Calu3 (cell line): ENCODE results near the gene B4GALT7. TPM values are rescaled to one million over a fixed set of nuclear protein-coding genes. Genes with fewer than 3 reads are reported as not detected.
A peak's percentile ranks its signal among the peaks of the same experiment; 100 is the strongest.

Experiments used
- BruUV-seq: library from RNA; stranded (reverse); fragments of 400-500 nt; replicated peaks from 2 replicates; lab custom pipeline; 2021; lab: Mats Ljungman, UMichigan
- CTCF ChIA-PET: fragments of 300-600 bp; sonication (Branson Sonifier 250); formaldehyde crosslinking; loops from one replicate; lab custom pipeline; 2022; ENCODE audit warnings: antibody characterized with exemption; lab: Charles Lee
- DNase-seq: peaks from one replicate; pipeline ENCODE4 v3.0.0; 2022
- H3K27ac Mint-ChIP-seq: one replicate; pipeline ENCODE4 v1.8.0; 2022; ENCODE audit warnings: mixed read lengths; ENCODE audit not compliant: unreplicated experiment
- H3K27me3 Mint-ChIP-seq: one replicate; pipeline ENCODE4 v1.8.0; 2022; ENCODE audit warnings: mixed read lengths; ENCODE audit not compliant: unreplicated experiment
- H3K36me3 Mint-ChIP-seq: one replicate; pipeline ENCODE4 v1.8.0; 2022; ENCODE audit warnings: mild to moderate bottlenecking, moderate library complexity, mixed read lengths; ENCODE audit not compliant: insufficient read depth, unreplicated experiment
- H3K4me1 Mint-ChIP-seq: one replicate; pipeline ENCODE4 v1.8.0; 2022; ENCODE audit warnings: mild to moderate bottlenecking, low read depth, mixed read lengths; ENCODE audit not compliant: unreplicated experiment
- H3K4me3 Mint-ChIP-seq: one replicate; pipeline ENCODE4 v1.8.0; 2022; ENCODE audit warnings: mild to moderate bottlenecking, low read depth, moderate library complexity, mixed read lengths; ENCODE audit not compliant: unreplicated experiment
- H3K9me3 Mint-ChIP-seq: one replicate; pipeline ENCODE4 v1.8.0; 2022; ENCODE audit warnings: low read depth, mixed read lengths; ENCODE audit not compliant: unreplicated experiment
- intact Hi-C: fragments of 100-400 bp; cut with micrococcal nuclease; formaldehyde crosslinking; loops from one replicate; pipeline ENCODE4 v1.10.0; 2022; ENCODE audit not compliant: unreplicated experiment
- total RNA-seq: library from RNA; stranded (reverse); gene quantifications from 2 replicates; pipeline ENCODE4 v1.2.3, GENCODE V29; 2022
- TF ChIP-seq, protein P1 (sequence below): fragments of 200-600 bp; IDR thresholded peaks from one replicate; pipeline ENCODE4 v1.8.0; 2022; ENCODE audit warnings: antibody characterized with exemption; ENCODE audit not compliant: unreplicated experiment

Gene B4GALT7
- total RNA-seq, 1 experiment from 2014 or later = 55.7 TPM

DNA sequence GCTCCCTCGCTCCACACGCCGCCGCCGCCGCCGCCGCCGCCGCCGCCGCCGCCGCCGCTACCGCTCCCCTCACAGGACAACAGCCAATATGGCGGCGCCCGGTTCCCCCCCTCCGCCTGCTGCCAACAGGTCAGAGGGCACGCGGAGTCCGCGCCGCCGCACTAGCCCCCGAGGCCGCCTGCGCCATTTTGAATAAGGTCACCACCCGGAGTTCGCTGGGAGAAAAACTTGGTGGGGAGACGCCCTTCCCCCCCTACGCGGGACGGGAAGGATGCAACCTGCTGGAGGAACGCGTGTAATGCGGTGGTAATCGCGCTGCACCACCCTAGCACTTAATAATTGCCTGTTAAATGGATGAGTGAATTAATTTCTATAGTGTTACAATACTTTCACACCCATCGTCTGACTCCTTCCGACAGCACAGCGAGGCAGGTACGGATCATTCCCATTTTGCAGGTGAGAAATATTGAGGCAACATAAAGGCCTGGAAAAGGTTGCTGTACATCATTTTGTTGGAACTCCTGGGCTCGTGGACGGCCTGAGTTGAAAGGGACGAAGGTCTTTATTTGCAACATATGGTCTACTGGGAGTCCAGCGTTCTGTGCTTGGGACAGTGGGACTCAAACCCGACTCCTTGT lies 45.3 kb upstream of the B4GALT7 start, which contains the start of gene FAM193B:
Gene FAM193B (minus strand): TSS at position 90 of the 638 bp plus-strand sequence. CDS start 105 bp downstream, outside the sequence.
- TSS peak; percentile 30 for BruUV-seq
- Mint-ChIP-seq H3K9me3 (no peaks in the 10 kb centered on the region), H3K27me3 (no peaks in the 10 kb centered on the region), H3K4me3 (peak within 1 kb of the TSS; percentile 88), H3K36me3 (peaks cover 30% of the 10 kb centered on the region), H3K27ac (peak within 1 kb of the TSS; percentile 35), H3K4me1 (peaks cover 25% of the 10 kb centered on the region)
- intact Hi-C loops = loop anchor here (5.0 kb wide), 1 partner anchor 38 kb away; the partner anchor contains the start of gene TMED9
- TF ChIP-seq, protein P1, sequence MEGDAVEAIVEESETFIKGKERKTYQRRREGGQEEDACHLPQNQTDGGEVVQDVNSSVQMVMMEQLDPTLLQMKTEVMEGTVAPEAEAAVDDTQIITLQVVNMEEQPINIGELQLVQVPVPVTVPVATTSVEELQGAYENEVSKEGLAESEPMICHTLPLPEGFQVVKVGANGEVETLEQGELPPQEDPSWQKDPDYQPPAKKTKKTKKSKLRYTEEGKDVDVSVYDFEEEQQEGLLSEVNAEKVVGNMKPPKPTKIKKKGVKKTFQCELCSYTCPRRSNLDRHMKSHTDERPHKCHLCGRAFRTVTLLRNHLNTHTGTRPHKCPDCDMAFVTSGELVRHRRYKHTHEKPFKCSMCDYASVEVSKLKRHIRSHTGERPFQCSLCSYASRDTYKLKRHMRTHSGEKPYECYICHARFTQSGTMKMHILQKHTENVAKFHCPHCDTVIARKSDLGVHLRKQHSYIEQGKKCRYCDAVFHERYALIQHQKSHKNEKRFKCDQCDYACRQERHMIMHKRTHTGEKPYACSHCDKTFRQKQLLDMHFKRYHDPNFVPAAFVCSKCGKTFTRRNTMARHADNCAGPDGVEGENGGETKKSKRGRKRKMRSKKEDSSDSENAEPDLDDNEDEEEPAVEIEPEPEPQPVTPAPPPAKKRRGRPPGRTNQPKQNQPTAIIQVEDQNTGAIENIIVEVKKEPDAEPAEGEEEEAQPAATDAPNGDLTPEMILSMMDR = no peak
- peak; percentile 98 for DNase-seq
- CTCF ChIA-PET = no interaction called here

DNA sequence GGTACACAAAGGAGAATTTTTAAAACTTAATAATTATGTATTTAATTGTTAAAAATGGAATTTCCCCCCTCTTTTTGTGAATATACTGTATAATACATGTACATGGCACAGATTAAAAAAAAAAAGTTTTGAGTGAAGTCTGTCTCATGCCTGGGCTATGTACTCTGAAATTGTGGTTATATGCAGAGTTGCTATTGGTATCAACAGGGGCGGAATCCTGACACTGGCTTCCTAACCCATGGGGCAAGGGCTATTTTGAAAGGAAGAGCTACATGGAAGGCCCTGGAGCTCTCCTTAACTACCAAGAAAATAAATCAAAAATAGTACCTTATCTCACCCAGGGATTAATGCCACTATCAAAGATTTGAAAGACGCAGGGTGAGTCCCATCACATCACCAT lies 44.7 kb upstream of the B4GALT7 start:
- H3K36me3 Mint-ChIP-seq = peaks cover 30% of the 10 kb centered on the region
- CTCF ChIA-PET = no interaction called here
- H3K27me3 Mint-ChIP-seq = no peaks in the 10 kb centered on the region
- H3K4me3 Mint-ChIP-seq = peak overlapping the region; percentile 88
- TF ChIP-seq, protein P1 = no peak
- H3K9me3 Mint-ChIP-seq = no peaks in the 10 kb centered on the region
- H3K4me1 Mint-ChIP-seq = peaks cover 27% of the 10 kb centered on the region
- intact Hi-C loops = loop anchor here (5.0 kb wide), 1 partner anchor 37 kb away; the partner anchor contains the start of gene TMED9
- BruUV-seq = no TSS peak
- no peak overlapping the region for H3K27ac Mint-ChIP-seq
- no peak for DNase-seq

DNA sequence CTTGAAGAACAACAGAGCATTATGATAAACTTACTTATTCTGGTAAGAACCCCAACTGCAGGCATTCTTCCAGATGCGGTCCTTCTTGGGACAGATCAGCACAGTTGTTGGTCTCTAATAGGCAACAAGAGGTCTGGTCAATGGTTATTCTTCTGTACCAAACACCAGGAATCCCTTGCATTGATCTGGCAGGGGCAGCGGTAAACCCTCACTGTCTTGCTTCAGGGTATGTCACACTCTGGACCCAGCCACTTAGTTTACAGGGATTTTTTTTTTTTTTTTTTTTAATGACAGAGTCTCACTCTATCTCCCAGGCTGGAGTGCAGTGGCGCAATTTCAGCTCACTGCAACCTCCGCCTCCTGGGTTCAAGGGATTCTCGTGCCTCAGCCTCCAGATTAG lies 44.3 kb upstream of the B4GALT7 start:
- CTCF ChIA-PET = no interaction called here
- no peaks in the 10 kb centered on the region for H3K9me3 Mint-ChIP-seq
- H3K27ac Mint-ChIP-seq = no peak overlapping the region
- TF ChIP-seq, protein P1 = no peak
- no peaks in the 10 kb centered on the region for H3K27me3 Mint-ChIP-seq
- peak overlapping the region; percentile 88 for H3K4me3 Mint-ChIP-seq
- BruUV-seq = no TSS peak
- H3K36me3 Mint-ChIP-seq = peaks cover 30% of the 10 kb centered on the region
- H3K4me1 Mint-ChIP-seq = peaks cover 27% of the 10 kb centered on the region
- DNase-seq = no peak
- intact Hi-C loops = loop anchor here (5.0 kb wide), 1 partner anchor 37 kb away; the partner anchor contains the start of gene TMED9

DNA sequence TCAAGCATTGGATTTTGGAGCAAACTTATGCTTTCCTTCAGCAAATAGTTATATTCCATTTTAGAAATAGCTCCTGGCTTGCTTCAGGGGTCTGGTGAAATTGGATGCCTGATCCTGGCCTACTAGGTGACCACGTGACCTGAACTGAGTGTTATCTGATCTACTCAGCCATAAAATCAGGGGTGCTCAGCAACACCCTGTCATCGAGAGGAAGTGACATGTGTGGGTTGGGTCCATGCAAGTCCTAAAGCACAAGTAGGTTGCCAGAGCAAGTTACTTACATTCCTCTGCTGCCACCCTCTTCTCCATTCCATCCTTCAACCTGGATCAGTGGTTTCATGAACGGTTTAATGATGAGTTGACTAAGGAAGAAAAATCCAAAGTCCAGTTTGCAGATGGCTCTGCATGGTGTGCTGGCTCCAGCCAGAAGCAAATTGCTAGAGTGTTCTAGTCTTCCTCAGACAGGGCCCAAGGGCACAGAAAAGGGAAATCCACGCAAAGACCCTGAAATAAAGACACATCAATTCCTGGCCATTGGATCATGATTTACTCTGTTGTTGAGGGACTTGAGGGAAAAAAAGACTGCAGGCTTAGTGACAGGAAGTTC lies 42.8 kb upstream of the B4GALT7 start:
- Mint-ChIP-seq H3K36me3 (peaks cover 26% of the 10 kb centered on the region), H3K9me3 (no peaks in the 10 kb centered on the region), H3K4me1 (peaks cover 22% of the 10 kb centered on the region), H3K27ac (no peak overlapping the region), H3K27me3 (no peaks in the 10 kb centered on the region), H3K4me3 (no peak overlapping the region)
- CTCF ChIA-PET = no interaction called here
- DNase-seq = no peak
- no TSS peak for BruUV-seq
- intact Hi-C loops = loop anchor here (5.0 kb wide), 1 partner anchor 35 kb away; the partner anchor contains the start of gene TMED9
- TF ChIP-seq, protein P1 = no peak
